ENCODE results near the gene WNT9B.

Gene WNT9B

DNA sequence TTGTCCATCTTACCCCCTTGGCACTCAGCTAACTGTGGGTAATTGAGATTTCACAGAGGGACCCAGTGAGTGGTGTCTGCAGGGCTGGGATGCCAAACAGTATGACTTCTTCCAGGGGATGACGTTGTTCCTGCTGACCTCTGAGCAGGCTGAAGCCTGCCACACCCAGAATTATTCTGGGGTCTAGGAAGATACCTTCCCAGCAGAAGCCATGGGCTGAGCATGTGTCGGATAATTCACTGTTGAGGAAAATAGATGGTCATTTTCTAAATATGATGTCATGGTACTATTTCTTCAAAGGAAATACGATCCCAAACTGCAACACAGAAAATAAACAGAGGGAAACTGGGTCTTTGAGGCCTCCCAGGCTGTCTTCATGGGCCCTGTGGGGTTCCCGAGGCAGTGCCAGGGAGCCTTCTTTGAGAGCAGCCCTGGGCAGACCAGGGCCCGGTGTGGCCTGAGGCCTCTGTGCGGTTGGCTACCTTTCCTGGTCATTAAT lies 17.4 kb downstream of the WNT9B start:
- no peak for TF ChIP-seq USF1 (IDR thresholded peaks at IDR 0.05)
- TF ChIP-seq TAF1 (IDR thresholded peaks at IDR 0.05; ENCODE audit: low read depth): no peak
- TF ChIP-seq TEAD4 (IDR thresholded peaks at IDR 0.05): no peak
- TF ChIP-seq EP300 (IDR thresholded peaks at IDR 0.05; ENCODE audit: borderline replicate concordance): no peak
- TF ChIP-seq ZBTB7A (IDR thresholded peaks at IDR 0.05; ENCODE audit: low read depth): no peak
- TF ChIP-seq REST (IDR thresholded peaks at IDR 0.05; ENCODE audit: low read depth): no peak
- no peak for TF ChIP-seq NFIC (IDR thresholded peaks at IDR 0.05)
- no peak for TF ChIP-seq CEBPB (IDR thresholded peaks at IDR 0.05)
- no peak for TF ChIP-seq TCF12 (IDR thresholded peaks at IDR 0.05; ENCODE audit: low read depth)
- no peak for TF ChIP-seq YY1 (IDR thresholded peaks at IDR 0.05; ENCODE audit: low read depth)
- TF ChIP-seq RAD21 (IDR thresholded peaks at IDR 0.05; ENCODE audit: low read depth): no peak
- TF ChIP-seq EGR1 (IDR thresholded peaks at IDR 0.05): no peak
- no peak for TF ChIP-seq CREB1 (IDR thresholded peaks at IDR 0.05; ENCODE audit: low read depth)
- no peak for TF ChIP-seq FOXM1 (IDR thresholded peaks at IDR 0.05; ENCODE audit: borderline replicate concordance, low read depth)
- TF ChIP-seq MAX (IDR thresholded peaks at IDR 0.05): no peak

- TF ChIP-seq CREB1 (IDR thresholded peaks at IDR 0.05; ENCODE audit: low read depth) (no peak), EGR1 (IDR thresholded peaks at IDR 0.05) (no peak)
Observed at GRCh38 chr17:46869296-46869695, 17.9 kb downstream of the WNT9B start.

DNA sequence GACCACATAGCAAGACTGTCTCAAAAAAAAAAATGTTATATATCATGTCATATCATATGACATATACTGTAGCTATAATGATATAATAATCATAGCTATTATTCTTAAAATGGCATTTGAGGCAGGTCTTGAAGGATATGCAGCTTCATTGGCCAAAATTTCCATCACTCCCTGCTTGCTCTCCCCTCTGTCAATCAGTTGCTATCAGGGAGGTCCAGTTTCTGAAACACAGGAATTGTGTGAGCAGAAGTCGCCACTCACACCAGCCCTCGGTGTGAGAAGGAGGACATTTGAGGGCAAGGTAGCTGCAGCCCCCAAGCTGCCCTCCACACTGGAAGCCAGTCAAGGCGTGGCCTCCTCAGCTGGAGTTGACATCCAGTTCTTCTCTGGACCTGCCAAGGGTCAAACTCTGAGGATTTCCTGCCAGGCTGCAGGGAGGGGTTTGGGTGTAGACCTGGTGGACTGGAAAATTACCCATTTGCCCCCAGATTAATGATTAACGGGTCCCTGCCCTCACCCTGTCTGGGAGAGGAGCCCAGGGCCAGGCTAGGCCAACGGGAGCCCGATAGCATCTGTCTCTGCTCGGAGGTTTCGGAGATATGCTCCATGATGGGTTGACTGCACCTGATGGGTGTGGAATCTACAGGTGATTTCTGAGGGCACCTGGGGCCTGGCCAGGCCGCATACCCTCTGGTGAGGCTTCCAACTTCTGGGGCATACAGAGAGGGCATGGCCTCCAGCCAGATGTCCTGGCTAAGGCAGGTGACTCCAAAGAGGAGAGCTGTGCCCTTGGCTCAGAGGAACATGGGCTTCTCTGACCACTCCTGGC lies 18.8 kb downstream of the WNT9B start:
- TF ChIP-seq CEBPB (IDR thresholded peaks at IDR 0.05) (no peak), EP300 (IDR thresholded peaks at IDR 0.05; ENCODE audit: borderline replicate concordance) (no peak), CREB1 (IDR thresholded peaks at IDR 0.05; ENCODE audit: low read depth) (no peak), TEAD4 (IDR thresholded peaks at IDR 0.05) (no peak), TAF1 (IDR thresholded peaks at IDR 0.05; ENCODE audit: low read depth) (no peak), TCF12 (IDR thresholded peaks at IDR 0.05; ENCODE audit: low read depth) (no peak), USF1 (IDR thresholded peaks at IDR 0.05) (no peak), FOXM1 (IDR thresholded peaks at IDR 0.05; ENCODE audit: borderline replicate concordance, low read depth) (no peak), NFIC (IDR thresholded peaks at IDR 0.05) (no peak), MAX (IDR thresholded peaks at IDR 0.05) (no peak), YY1 (IDR thresholded peaks at IDR 0.05; ENCODE audit: low read depth) (no peak), RAD21 (IDR thresholded peaks at IDR 0.05; ENCODE audit: low read depth) (no peak)

GRCh38 chr17:46872421-46872820 lies 21.0 kb downstream of the WNT9B start:
- TF ChIP-seq RAD21 (IDR thresholded peaks at IDR 0.05; ENCODE audit: low read depth): no peak
- no peak for TF ChIP-seq TCF12 (IDR thresholded peaks at IDR 0.05; ENCODE audit: low read depth)
- TF ChIP-seq REST (IDR thresholded peaks at IDR 0.05; ENCODE audit: low read depth): no peak
- TF ChIP-seq FOXM1 (IDR thresholded peaks at IDR 0.05; ENCODE audit: borderline replicate concordance, low read depth): no peak
- no peak for TF ChIP-seq MAX (IDR thresholded peaks at IDR 0.05)
- no peak for TF ChIP-seq YY1 (IDR thresholded peaks at IDR 0.05; ENCODE audit: low read depth)
- TF ChIP-seq USF1 (IDR thresholded peaks at IDR 0.05): no peak
- no peak for TF ChIP-seq ZBTB7A (IDR thresholded peaks at IDR 0.05; ENCODE audit: low read depth)
- TF ChIP-seq EP300 (IDR thresholded peaks at IDR 0.05; ENCODE audit: borderline replicate concordance): no peak

DNA sequence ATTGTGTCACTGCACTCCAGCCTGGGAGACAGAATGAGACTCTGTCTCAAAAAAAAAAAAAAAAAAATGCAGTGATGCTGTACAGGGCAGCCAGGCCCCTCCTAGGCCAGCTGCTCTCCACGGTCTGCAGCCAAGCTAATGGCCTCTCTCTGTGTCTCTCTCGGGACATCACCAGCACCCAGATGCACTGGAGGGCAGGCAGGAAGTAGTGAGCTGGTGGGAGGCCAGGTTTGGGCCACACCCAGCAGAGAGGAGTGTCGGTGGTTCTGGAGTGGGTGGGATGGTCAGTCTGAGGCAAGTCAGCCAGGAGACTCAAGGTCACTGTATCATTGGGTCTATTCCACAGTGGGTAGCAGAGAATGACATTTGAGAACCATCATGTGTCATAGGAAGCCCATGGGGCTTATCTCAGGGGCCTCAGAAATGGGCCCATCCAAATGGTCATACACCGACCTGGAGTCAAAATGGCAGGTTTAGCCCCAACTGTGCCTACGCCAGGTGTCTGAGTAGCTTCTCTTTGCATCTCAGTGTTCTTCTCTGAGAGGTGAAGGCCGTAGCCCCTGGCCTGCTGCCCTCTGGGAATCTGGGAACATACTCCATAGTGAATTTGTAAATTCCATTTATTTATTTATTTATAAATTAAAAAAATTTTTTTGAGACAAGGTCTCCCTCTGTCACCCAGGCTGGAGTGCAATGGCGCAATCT lies 22.7 kb downstream of the WNT9B start:
- TF ChIP-seq FOXM1 (IDR thresholded peaks at IDR 0.05; ENCODE audit: borderline replicate concordance, low read depth) (no peak), TCF12 (IDR thresholded peaks at IDR 0.05; ENCODE audit: low read depth) (no peak), TEAD4 (IDR thresholded peaks at IDR 0.05) (no peak), RAD21 (IDR thresholded peaks at IDR 0.05; ENCODE audit: low read depth) (no peak), CEBPB (IDR thresholded peaks at IDR 0.05) (no peak), MAX (IDR thresholded peaks at IDR 0.05) (no peak), TAF1 (IDR thresholded peaks at IDR 0.05; ENCODE audit: low read depth) (no peak), YY1 (IDR thresholded peaks at IDR 0.05; ENCODE audit: low read depth) (no peak), REST (IDR thresholded peaks at IDR 0.05; ENCODE audit: low read depth) (no peak), EGR1 (IDR thresholded peaks at IDR 0.05) (no peak), USF1 (IDR thresholded peaks at IDR 0.05) (no peak), ZBTB7A (IDR thresholded peaks at IDR 0.05; ENCODE audit: low read depth) (no peak), EP300 (IDR thresholded peaks at IDR 0.05; ENCODE audit: borderline replicate concordance) (no peak), NFIC (IDR thresholded peaks at IDR 0.05) (no peak)

Measured in Ishikawa (cell line).